ENCODE data around the gene TAS2R20. TPM values are rescaled to one million over a fixed set of nuclear protein-coding genes. Genes with fewer than 3 reads are reported as not detected.

TAS2R20 gene
- total and polyA plus RNA-seq, 2 donors (not counting 3 experiments of a cell fraction or from before 2014, with no cell fraction given): 0.48 to 3.3 TPM

DNA sequence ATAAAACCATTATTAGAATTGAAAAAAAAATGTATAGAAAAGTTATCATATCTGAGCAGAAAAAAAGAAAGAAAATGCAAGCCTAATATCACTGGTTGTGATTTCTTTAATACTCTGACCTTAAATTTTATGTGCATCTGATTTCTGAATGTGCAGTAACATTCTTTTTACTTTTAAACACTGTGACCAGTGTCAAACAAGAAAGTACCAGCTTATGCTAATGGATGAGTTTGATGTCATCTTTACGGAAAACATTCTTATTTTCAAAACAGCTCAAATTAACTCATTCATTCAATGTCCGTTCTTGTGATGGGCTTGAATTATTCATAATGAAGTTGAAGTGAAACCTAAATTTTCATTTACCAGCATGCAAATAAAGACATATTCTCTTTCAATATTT is 11.3 kb downstream of the TAS2R20 start, which contains the start of gene TAS2R50:
TAS2R50 (minus strand) TSS at position 101 of the 400 bp plus-strand sequence; CDS start at position 49, 52 bp downstream.
- Histone ChIP-seq H3K79me2 (ENCODE audit: control insufficient read depth, insufficient read depth, low read length) (no peaks in the 10 kb centered on the region), H3K9me1 (replicated peaks; ENCODE audit: control insufficient read depth, extremely low read depth, insufficient read depth, low read length) (no peaks in the 10 kb centered on the region), H3K9me3 (replicated peaks; ENCODE audit: control insufficient read depth, insufficient read depth, low read length) (no peaks in the 10 kb centered on the region), H3K4me2 (ENCODE audit: insufficient read depth, low read length) (no peak within 1 kb of the TSS), H3K4me1 (ENCODE audit: control insufficient read depth, extremely low read depth, insufficient read depth, low read length) (no peaks in the 10 kb centered on the region), H3K9ac (replicated peaks; ENCODE audit: extremely low read depth, insufficient read depth, low read length) (no peak within 1 kb of the TSS), H3K27ac (ENCODE audit: insufficient read depth, low read depth, low read length) (no peak within 1 kb of the TSS), H4K20me1 (replicated peaks; ENCODE audit: control insufficient read depth, extremely low read depth, insufficient read depth, low read length) (no peaks in the 10 kb centered on the region), H2AFZ (ENCODE audit: low read depth, low read length) (no peak within 1 kb of the TSS), H3K36me3 (ENCODE audit: control insufficient read depth in 2 of 2, extremely low read depth in 1 of 2, insufficient read depth in 2 of 2, low read length in 2 of 2) (no peaks in the 10 kb centered on the region), H3K4me3 (replicated peaks in 1 of 3; ENCODE audit: insufficient read depth in 1 of 3, low read depth in 1 of 3, low read length in 3 of 3) (no peak within 1 kb of the TSS), H3K27me3 (ENCODE audit: control insufficient read depth in 2 of 2, insufficient read depth in 2 of 2, low read length in 2 of 2) (no peaks in the 10 kb centered on the region)
- TF ChIP-seq FOS (IDR thresholded peaks at IDR 0.05; ENCODE audit: borderline replicate concordance, insufficient read depth, low read length) (no peak), POLR2A (IDR thresholded peaks at IDR 0.05; ENCODE audit: low read depth, low read length) (no peak), POLR2AphosphoS5 (IDR thresholded peaks at IDR 0.05; ENCODE audit: insufficient read depth, low read depth, low read length) (no peak), MAX (IDR thresholded peaks at IDR 0.05; ENCODE audit: insufficient read depth, insufficient read length) (no peak), EZH2 (IDR thresholded peaks at IDR 0.05; ENCODE audit: borderline replicate concordance, low read depth, low read length, severe bottlenecking) (no peak), JUN (IDR thresholded peaks at IDR 0.05; ENCODE audit: borderline replicate concordance, insufficient read depth, insufficient read length, low read depth) (no peak), GATA2 (IDR thresholded peaks at IDR 0.05; ENCODE audit: insufficient read depth, insufficient read length, low read depth, low read length) (no peak), MYC (IDR thresholded peaks at IDR 0.05; ENCODE audit: low read depth, low read length) (no peak)
- TF ChIP-seq, protein P1, sequence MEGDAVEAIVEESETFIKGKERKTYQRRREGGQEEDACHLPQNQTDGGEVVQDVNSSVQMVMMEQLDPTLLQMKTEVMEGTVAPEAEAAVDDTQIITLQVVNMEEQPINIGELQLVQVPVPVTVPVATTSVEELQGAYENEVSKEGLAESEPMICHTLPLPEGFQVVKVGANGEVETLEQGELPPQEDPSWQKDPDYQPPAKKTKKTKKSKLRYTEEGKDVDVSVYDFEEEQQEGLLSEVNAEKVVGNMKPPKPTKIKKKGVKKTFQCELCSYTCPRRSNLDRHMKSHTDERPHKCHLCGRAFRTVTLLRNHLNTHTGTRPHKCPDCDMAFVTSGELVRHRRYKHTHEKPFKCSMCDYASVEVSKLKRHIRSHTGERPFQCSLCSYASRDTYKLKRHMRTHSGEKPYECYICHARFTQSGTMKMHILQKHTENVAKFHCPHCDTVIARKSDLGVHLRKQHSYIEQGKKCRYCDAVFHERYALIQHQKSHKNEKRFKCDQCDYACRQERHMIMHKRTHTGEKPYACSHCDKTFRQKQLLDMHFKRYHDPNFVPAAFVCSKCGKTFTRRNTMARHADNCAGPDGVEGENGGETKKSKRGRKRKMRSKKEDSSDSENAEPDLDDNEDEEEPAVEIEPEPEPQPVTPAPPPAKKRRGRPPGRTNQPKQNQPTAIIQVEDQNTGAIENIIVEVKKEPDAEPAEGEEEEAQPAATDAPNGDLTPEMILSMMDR (IDR thresholded peaks at IDR 0.05; ENCODE audit: extremely low read depth in 1 of 2, insufficient read depth in 1 of 2, low read depth in 1 of 2, low read length in 2 of 2): no peak
- dilution Hi-C loops (cut with MboI; ENCODE audit: extremely low pct_ligation_motif_present, low sequenced_read_pairs) (no loop called here), intact Hi-C loops (cut with micrococcal nuclease) (no loop called here)
- no peak for FAIRE-seq
- ChIA-PET CTCF (interaction anchor here (1.6 kb wide), 1 partner anchor 15 kb away, joined by 4 read pairs; no protein-coding TSS in a partner anchor), POLR2A (no interaction called here)
- DNase-seq (ENCODE audit: low read depth, low spot score): no peak
- no TSS peak for BruUV-seq (replicated peaks)

Data from endothelial cell of umbilical vein (primary cell).